GM19452 (cell line): Measurements from ENCODE around the gene PTPN7.
"Not testable (repeated sequence)": the region's sequence is repeated elsewhere in the genome, so short reads cannot be mapped to it uniquely, and the experiment has no call there.

Experiments used
- ATAC-seq: cut with Tn5 transposase; IDR thresholded peaks from one replicate; pipeline ENCODE4 v1.9.1; 2021; ENCODE audit not compliant: unreplicated experiment

The PTPN7 gene

GRCh38 chr1:202154148-202154765 is 6.1 kb downstream of the PTPN7 start:
- ATAC-seq: no peak

- no peak for ATAC-seq
These were observed 7.1 kb downstream of the PTPN7 start for GRCh38 chr1:202153284-202153683.

DNA sequence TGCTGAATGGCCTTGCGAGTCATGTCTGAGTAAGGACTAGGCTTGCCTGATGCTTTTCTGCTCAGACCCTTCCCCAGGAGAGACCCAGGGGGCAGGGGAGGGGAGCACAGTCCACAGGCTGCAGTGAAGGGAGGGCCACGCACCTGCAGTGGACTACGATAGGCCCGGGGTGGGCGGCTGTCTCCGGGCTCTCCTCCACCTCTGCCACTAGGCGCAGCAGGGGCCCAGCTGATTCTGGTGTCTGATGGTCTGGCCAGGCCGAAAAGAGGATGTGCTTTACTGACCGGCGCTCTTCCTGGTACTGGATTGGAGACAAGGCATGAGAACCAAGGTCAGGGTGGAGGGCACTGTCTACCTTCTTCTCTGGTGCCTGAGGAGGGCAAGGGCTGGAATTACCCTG is 8.0 kb downstream of the PTPN7 start:
- no peak for ATAC-seq

- no peak for ATAC-seq
These were observed 9.4 kb downstream of the PTPN7 start for GRCh38 chr1:202151045-202151444.

DNA sequence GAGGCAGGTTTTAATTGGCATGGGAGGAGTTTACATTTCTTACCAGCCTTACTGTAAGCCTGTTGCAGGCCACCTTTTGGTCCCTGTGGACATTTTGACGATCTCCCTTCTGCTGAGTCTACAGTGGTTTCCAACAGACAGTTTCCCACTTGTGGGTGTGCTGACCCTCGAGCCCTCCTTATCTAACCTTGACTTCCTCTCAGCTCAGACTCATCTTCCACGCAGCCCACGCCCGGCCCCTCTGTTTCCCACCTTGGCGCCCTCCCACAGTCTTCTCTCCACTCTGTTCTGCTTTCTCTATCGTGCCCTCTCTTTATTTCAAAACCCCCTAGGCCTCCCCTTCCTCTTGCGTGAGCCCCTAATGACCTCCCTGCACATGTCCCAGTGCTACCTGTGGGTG is 9.8 kb downstream of the PTPN7 start:
- no peak for ATAC-seq

DNA sequence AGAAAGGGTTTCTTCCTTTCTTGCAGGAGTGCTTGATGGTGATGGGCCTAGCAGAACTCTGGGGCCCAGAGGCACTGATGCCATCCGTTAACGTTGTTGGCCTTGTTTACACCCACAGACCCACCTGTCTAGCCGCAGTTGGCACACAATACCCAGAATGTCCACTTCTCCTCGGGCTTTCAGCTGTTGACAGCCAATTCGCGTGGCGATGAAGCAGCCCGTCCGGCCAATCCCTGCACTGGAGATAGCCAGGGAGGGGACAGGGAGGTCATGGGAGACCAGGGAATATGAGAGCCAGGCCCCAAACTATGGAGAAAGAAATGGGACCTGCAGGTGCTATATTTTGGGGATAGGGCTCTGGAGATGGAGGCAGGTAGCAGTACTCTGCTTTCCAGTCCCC is 10.2 kb downstream of the PTPN7 start:
- no peak for ATAC-seq

DNA sequence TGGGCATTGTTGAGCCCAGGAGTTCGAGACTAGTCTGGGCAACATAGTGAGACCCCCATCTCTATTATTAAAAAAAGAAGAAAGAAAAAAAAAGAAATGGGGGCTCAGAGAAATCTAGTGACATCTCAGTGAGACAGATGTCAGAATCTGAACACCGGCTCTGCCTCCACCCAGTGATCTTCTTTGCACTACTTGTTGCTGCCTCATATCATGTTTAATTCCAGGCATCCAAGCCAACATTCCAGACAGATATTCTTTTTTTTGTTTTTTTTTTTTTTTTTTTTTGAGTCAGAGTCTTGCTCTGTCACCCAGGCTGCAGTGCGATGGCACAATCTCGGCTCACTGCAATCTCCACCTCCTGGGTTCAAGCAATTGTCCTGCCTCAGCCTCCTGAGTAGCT is 10.8 kb downstream of the PTPN7 start:
- ATAC-seq: no peak

DNA sequence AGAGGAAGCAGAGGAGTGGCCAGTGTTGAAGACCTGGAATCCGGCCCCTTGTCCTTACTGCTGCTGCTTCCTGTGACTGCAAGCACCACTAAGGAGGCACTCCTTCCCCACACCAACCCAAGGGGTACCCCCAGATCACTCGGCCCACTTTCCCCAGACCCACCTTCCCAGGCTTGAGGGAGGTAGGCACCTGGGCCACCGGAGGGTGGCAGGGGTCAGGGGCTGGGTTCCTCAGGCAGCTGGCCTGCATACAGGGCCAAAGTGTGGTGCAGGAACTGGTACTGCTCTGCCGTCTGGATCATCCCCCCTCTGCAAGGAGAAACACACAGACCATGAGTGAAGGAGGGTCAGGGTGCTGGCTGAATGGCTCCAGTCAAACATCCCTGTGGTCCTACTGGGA is 12.0 kb downstream of the PTPN7 start:
- ATAC-seq: no peak

- ATAC-seq: no peak
These were observed 13.4 kb downstream of the PTPN7 start for GRCh38 chr1:202146993-202147392.

DNA sequence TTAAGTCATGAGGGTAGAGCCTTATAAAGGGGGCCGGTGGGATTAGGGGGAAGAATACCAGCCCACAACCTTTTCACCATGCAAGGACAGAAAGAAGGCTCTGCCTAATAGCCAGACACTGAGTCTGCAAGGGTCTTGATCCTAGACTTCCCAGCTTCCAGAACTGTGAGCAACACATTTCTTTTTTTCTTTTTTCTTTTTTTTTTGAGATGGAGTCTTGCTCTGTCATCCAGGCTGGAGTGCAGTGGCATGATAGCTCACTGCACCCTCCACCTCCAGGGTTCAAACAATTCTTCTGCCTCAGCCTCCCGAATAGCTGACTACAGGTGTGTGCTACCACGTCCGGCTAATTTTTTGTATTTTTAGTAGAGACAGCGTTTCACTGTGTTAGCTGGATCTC is 14.1 kb downstream of the PTPN7 start:
- no peak for ATAC-seq

DNA sequence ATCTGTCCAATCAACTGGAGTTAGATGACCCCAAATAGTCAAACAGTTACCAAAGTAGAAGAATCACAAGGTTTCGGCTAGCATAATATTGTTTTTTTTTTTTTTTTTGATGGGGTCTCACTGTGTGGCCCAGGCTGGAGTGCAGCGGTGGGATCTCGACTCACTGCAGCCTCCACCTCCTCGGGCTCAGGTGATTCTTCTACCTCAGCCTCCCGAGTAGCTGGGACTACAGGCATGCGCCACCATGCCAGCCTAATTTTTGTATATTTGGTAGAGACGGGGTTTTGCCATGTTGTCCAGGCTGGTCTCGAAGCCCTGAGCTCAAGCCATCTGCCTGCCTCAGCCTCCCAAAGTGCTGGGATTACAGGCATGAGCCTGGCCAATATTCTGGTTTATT is 14.7 kb downstream of the PTPN7 start:
- ATAC-seq: not testable (repeated sequence)

GRCh38 chr1:202145068-202145743 is 15.2 kb downstream of the PTPN7 start:
- no peak for ATAC-seq

GRCh38 chr1:202144402-202145067 is 15.9 kb downstream of the PTPN7 start, which contains the start of gene ARL8A:
ARL8A (minus strand) TSS chr1:202144737; CDS start chr1:202144572, 165 bp downstream.
- ATAC-seq: peak; percentile 62

- peak; percentile 44 for ATAC-seq
These were observed 16.5 kb downstream of the PTPN7 start for GRCh38 chr1:202143768-202144401.

GRCh38 chr1:202143011-202143767 is 17.2 kb downstream of the PTPN7 start:
- ATAC-seq: peak; percentile 19

DNA sequence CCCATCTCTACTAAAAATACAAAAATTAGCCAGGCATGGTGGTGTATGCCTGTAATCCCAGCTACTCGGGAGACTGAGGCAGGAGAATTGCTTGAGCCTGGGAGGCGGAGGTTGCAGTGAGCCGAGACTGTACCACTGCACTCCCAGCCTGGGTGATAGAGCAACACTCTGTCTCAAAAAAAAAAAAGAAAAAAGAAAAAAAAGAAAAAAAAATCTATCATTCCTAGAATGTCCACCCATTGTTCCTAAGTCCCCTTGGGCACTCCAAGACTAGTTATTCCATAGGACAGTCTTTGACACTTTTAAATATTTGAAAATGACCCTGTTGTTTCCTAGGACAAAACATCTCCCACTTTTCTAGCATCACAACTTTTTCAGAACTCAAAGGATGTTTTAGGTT is 18.9 kb downstream of the PTPN7 start:
- ATAC-seq: not testable (repeated sequence)

GRCh38 chr1:202140833-202141232 is 19.6 kb downstream of the PTPN7 start:
- no peak for ATAC-seq

GRCh38 chr1:202135221-202135721 is 25.1 kb downstream of the PTPN7 start:
- peak; percentile 53 for ATAC-seq

GRCh38 chr1:202134645-202135172 is 25.7 kb downstream of the PTPN7 start:
- ATAC-seq: no peak

GRCh38 chr1:202133989-202134388 is 26.4 kb downstream of the PTPN7 start:
- ATAC-seq: no peak

DNA sequence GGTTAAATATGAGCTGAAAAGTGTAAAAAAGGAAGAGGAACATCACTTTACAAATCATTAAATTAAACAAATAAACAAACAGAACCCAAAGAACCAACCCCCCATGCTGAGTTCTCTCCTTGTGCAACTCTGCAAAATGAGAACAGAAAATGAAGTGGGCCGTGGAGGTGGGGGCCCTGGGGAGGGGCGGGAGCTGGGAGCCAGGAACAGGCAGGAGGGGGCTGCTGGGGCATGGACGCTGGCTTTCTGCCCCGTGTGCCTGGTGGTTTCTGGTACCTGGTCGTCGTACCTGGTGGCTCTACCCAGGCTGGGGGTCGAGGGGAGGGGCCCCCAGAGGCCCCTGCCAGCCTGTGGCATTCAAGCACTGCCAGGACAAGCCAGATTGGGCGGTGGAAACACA is 26.9 kb downstream of the PTPN7 start:
- ATAC-seq: no peak
